ENCODE measurements around the gene DNAJB14.
A peak's percentile ranks its signal among the peaks of the same experiment; 100 is the strongest.

The DNAJB14 gene

GRCh38 chr4:99861120-99861905 is 85.1 kb downstream of the DNAJB14 start:
- Mint-ChIP-seq H3K27ac (peak overlapping the region; percentile 34 to 65), H3K27me3 (no peaks in the 10 kb centered on the region), H3K4me1 (peaks cover 33% of the 10 kb centered on the region), H3K4me3 (peak overlapping the region; percentile 8 to 44), H3K9me3 (no peaks in the 10 kb centered on the region)
- DNase-seq (peak in 1 of 2 donors; percentile 56), ATAC-seq (peak; percentile 96)

- H3K4me1 Mint-ChIP-seq = peaks cover 41% of the 10 kb centered on the region
- no peaks in the 10 kb centered on the region for H3K27me3 Mint-ChIP-seq
- no peak overlapping the region for H3K4me3 Mint-ChIP-seq
- DNase-seq (no peak), ATAC-seq (no peak)
- H3K9me3 Mint-ChIP-seq = no peaks in the 10 kb centered on the region
- no peak overlapping the region for H3K27ac Mint-ChIP-seq
Measured at GRCh38 chr4:99860521-99860920, 85.9 kb downstream of the DNAJB14 start.

- peaks cover 50% of the 10 kb centered on the region for H3K4me1 Mint-ChIP-seq
- H3K9me3 Mint-ChIP-seq = no peaks in the 10 kb centered on the region
- peak; percentile 19 for ATAC-seq
- DNase-seq = no peak
- no peaks in the 10 kb centered on the region for H3K27me3 Mint-ChIP-seq
- peak overlapping the region in 1 of 2 donors; percentile 56 for H3K4me3 Mint-ChIP-seq
- peak overlapping the region; percentile 1 to 60 for H3K27ac Mint-ChIP-seq
Measured at GRCh38 chr4:99859618-99860017, 86.8 kb downstream of the DNAJB14 start.

- Mint-ChIP-seq H3K4me1 (peaks cover 68% of the 10 kb centered on the region), H3K4me3 (peak overlapping the region in 1 of 2 donors; percentile 18), H3K27ac (peak overlapping the region; percentile 8 to 15), H3K27me3 (no peaks in the 10 kb centered on the region), H3K9me3 (no peaks in the 10 kb centered on the region)
- ATAC-seq (no peak), DNase-seq (no peak)
Measured at GRCh38 chr4:99857307-99857706, 89.1 kb downstream of the DNAJB14 start.

GRCh38 chr4:99856166-99856565 is 90.3 kb downstream of the DNAJB14 start:
- ATAC-seq (peak; percentile 55), DNase-seq (peak in 1 of 2 donors; percentile 18)
- Mint-ChIP-seq H3K9me3 (no peaks in the 10 kb centered on the region), H3K27ac (peak overlapping the region; percentile 4 to 78), H3K27me3 (no peaks in the 10 kb centered on the region), H3K4me3 (peak overlapping the region; percentile 54), H3K4me1 (peaks cover 68% of the 10 kb centered on the region)

- Mint-ChIP-seq H3K4me3 (peak overlapping the region; percentile 39 to 65), H3K27ac (peak overlapping the region in 1 of 2 donors; percentile 87), H3K4me1 (peaks cover 71% of the 10 kb centered on the region), H3K27me3 (no peaks in the 10 kb centered on the region), H3K9me3 (no peaks in the 10 kb centered on the region)
- no peak for DNase-seq
- ATAC-seq = no peak
Measured at GRCh38 chr4:99855678-99856077, 90.7 kb downstream of the DNAJB14 start.

- Mint-ChIP-seq H3K27me3 (no peaks in the 10 kb centered on the region), H3K4me3 (no peak overlapping the region), H3K4me1 (peaks cover 77% of the 10 kb centered on the region), H3K27ac (no peak overlapping the region), H3K9me3 (no peaks in the 10 kb centered on the region)
- ATAC-seq (no peak), DNase-seq (no peak)
Measured at GRCh38 chr4:99853999-99854398, 92.4 kb downstream of the DNAJB14 start.

GRCh38 chr4:99853190-99853589 is 93.2 kb downstream of the DNAJB14 start:
- Mint-ChIP-seq H3K27me3 (no peaks in the 10 kb centered on the region), H3K4me1 (peaks cover 85% of the 10 kb centered on the region), H3K4me3 (no peak overlapping the region), H3K9me3 (no peaks in the 10 kb centered on the region), H3K27ac (no peak overlapping the region)
- DNase-seq = no peak
- no peak for ATAC-seq

- Mint-ChIP-seq H3K4me3 (peak overlapping the region; percentile 69 to 81), H3K27ac (peak overlapping the region; percentile 88 to 97), H3K27me3 (no peaks in the 10 kb centered on the region), H3K9me3 (no peaks in the 10 kb centered on the region), H3K4me1 (peaks cover 91% of the 10 kb centered on the region)
- DNase-seq = peak in 1 of 2 donors; percentile 22
- peak; percentile 21 for ATAC-seq
Measured at GRCh38 chr4:99852199-99852749, 94.1 kb downstream of the DNAJB14 start.

GRCh38 chr4:99848591-99849001 is 97.8 kb downstream of the DNAJB14 start:
- Mint-ChIP-seq H3K4me1 (peaks cover 83% of the 10 kb centered on the region), H3K27ac (peak overlapping the region; percentile 88 to 96), H3K9me3 (no peaks in the 10 kb centered on the region), H3K27me3 (no peaks in the 10 kb centered on the region), H3K4me3 (peak overlapping the region; percentile 58 to 72)
- DNase-seq (peak; percentile 29 to 59), ATAC-seq (peak; percentile 65)

- H3K27me3 Mint-ChIP-seq = no peaks in the 10 kb centered on the region
- H3K9me3 Mint-ChIP-seq = no peaks in the 10 kb centered on the region
- H3K4me1 Mint-ChIP-seq = peaks cover 73% of the 10 kb centered on the region
- ATAC-seq (peak; percentile 64), DNase-seq (peak; percentile 29 to 55)
- peak overlapping the region; percentile 65 to 72 for H3K4me3 Mint-ChIP-seq
- peak overlapping the region; percentile 88 to 96 for H3K27ac Mint-ChIP-seq
Measured at GRCh38 chr4:99847362-99847976, 98.9 kb downstream of the DNAJB14 start.

- peak overlapping the region; percentile 65 to 72 for H3K4me3 Mint-ChIP-seq
- peaks cover 73% of the 10 kb centered on the region for H3K4me1 Mint-ChIP-seq
- no peaks in the 10 kb centered on the region for H3K9me3 Mint-ChIP-seq
- DNase-seq (no peak), ATAC-seq (no peak)
- H3K27ac Mint-ChIP-seq = peak overlapping the region; percentile 88 to 96
- no peaks in the 10 kb centered on the region for H3K27me3 Mint-ChIP-seq
Measured at GRCh38 chr4:99846891-99847290, 99.5 kb downstream of the DNAJB14 start.

Data from stimulated activated naive CD8-positive, alpha-beta T cell treated with anti-CD3 and anti-CD28 coated beads, Interleukin-15, amount 100 ng/mL, for 72 hours (primary cell).